Sigmoid colon (tissue), 7 donors: ENCODE measurements around the gene IGDCC3. TPM values are rescaled to one million over a fixed set of nuclear protein-coding genes. Genes with fewer than 3 reads are reported as not detected.

Source experiments
- DNase-seq: peaks from one replicate; pipeline ENCODE4 v3.0.0-alpha.2; 2019
- H3K27ac ChIP-seq, 4 donors: fragments of 200-600 bp; sonication (generic); one replicate each; pipeline ENCODE4 v1.5.1; 2016 to 2019; ENCODE audit warnings: mild to moderate bottlenecking in 1 of 4
- H3K27me3 ChIP-seq, 3 donors: fragments of 200-600 bp; sonication (generic); one replicate each; pipeline ENCODE4 v1.5.1; 2019; ENCODE audit warnings: mild to moderate bottlenecking in 1 of 3
- H3K36me3 ChIP-seq, 4 donors: fragments of 200-600 bp; sonication (generic); one replicate each; pipeline ENCODE4 v1.5.1; 2016 to 2019
- H3K4me1 ChIP-seq, 4 donors: fragments of 200-600 bp; sonication (generic); one replicate each; pipeline ENCODE4 v1.5.1; 2017 to 2019
- H3K4me3 ChIP-seq, 4 donors: fragments of 200-600 bp; sonication (generic); one replicate each; pipeline ENCODE4 v1.5.1; 2017 to 2019; ENCODE audit warnings: mild to moderate bottlenecking in 2 of 4, moderate library complexity in 1 of 4
- H3K9me3 ChIP-seq, 4 donors: fragments of 200-600 bp in 3 of 4; sonication (generic) in 3 of 4; one replicate each; pipeline versions ENCODE4 v1.5.1 to v1.6.1; 2013 to 2019
- EP300 ChIP-seq, 4 donors: sonication (generic); formaldehyde crosslinking; IDR thresholded peaks; one replicate each; pipeline ENCODE4 v1.6.1; 2017; ENCODE audit warnings: antibody characterized with exemption in 4 of 4
- POLR2A ChIP-seq, 2 donors: fragments of 450-650 bp; IDR thresholded peaks; one replicate each; pipeline ENCODE4 v1.6.1; 2016; ENCODE audit warnings: antibody characterized with exemption in 2 of 2, mild to moderate bottlenecking in 2 of 2, moderate library complexity in 2 of 2
- POLR2AphosphoS5 ChIP-seq, 4 donors: sonication (generic); formaldehyde crosslinking; IDR thresholded peaks; one replicate each; pipeline ENCODE4 v1.6.1; 2017; ENCODE audit warnings: antibody characterized with exemption in 4 of 4
- WGBS, 2 donors: extraction: QIAGEN DNeasy Blood & Tissue Kit; methylation state at CpG; one replicate each; pipeline ENCODE4 v1.1.7; 2013; 5-methylcytosine and 5-hydroxymethylcytosine counted together
- intact Hi-C: fragments of 100-400 bp; cut with DNase I; formaldehyde crosslinking; loops from one replicate; pipeline ENCODE4 v1.15.1; 2023
- polyA plus RNA-seq, 3 donors: library from polyadenylated mRNA; stranded (reverse); fragments of 200-250 nt; gene quantifications; one replicate each; pipeline ENCODE4 v1.2.3, GENCODE V29; 2013
- total RNA-seq, 4 donors: library from RNA; depleted of rRNA; stranded (reverse); fragments of >200 nt; gene quantifications; one replicate each; pipeline ENCODE4 v1.1.0, GENCODE V29; 2016
- TF ChIP-seq, protein P1 (sequence below), 4 experiments: fragments of 450-650 bp in 3 of 4; fragments of 200-600 bp in 1 of 4; IDR thresholded peaks; one replicate each; pipeline ENCODE4 v1.5.1; 2016 to 2019; ENCODE audit warnings: antibody characterized with exemption in 4 of 4, mild to moderate bottlenecking in 3 of 4, moderate library complexity in 2 of 4
- donor health status: healthy with polysubstance abuse.
- donor health status: Bipolar disorder and iron deficiency.
- donor health status: healthy.

IGDCC3 gene
- total and polyA plus RNA-seq, 7 donors, result under 0.01 to 0.55 (median 0.12) TPM; not detected in 2

DNA sequence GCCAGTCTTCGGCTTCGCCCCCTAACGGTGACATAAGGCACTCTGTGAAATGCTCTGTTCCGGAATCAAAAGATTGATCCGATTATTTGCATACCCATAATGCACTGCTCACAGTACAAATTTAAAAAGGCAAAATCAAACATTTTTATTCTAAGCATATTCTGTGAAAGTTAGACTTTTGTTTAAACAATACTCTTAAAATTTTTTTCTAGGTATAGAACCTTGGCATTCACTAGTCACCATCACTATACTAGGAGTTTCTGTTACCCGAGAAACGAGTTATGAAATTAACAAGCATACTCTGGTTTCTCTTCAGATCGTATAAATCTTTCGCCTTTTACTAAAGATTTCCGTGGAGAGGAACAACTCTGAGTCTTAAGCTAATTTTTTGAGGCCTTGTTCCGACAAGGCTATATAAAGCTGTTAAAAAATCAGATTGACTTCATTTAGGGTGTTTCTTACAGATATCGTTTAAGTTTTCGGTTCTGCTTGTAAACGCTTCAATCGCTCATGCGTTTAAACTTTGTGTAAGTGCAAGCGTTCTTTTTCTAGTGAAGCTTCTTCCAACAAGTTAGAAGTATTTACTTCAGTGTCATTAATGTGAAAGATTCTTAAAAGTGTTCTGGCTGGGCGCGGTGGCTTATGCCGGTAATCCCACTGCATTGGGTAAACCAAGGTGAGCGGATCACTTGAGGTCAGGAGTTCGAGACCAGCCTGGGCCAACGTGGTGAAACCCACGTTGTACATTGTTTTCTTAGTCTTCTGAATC, 73.2 kb downstream of the IGDCC3 start, which contains the start of gene RNU5B-1:
Gene RNU5B-1, plus strand, starts transcription at position 297 of the 769 bp plus-strand sequence.
- H3K9me3 ChIP-seq, result no peaks in the 10 kb centered on the region
- no peaks in the 10 kb centered on the region for H3K36me3 ChIP-seq
- H3K27ac ChIP-seq, result peak within 1 kb of the TSS; percentile 88 to 93 (median 90)
- no peaks in the 10 kb centered on the region for H3K27me3 ChIP-seq
- peak within 1 kb of the TSS; percentile 37 to 57 (median 54) for H3K4me3 ChIP-seq
- WGBS, 2 donors, result 0 to 1% methylated on average over 24 of the region's 24 CpGs
- intact Hi-C loops, result no loop called here
- peaks cover 0 to 19% (median 15%) of the 10 kb centered on the region in 4 donors for H3K4me1 ChIP-seq
- peak; percentile 88 for DNase-seq
- TF ChIP-seq EP300 (IDR thresholded peaks at IDR 0.05), result peak in 3 of 4 donors; percentile 2 to 56 (median 28)
- TF ChIP-seq POLR2AphosphoS5 (IDR thresholded peaks at IDR 0.05), result peak; percentile 97 to 100 (median 100)
- TF ChIP-seq, protein P1, sequence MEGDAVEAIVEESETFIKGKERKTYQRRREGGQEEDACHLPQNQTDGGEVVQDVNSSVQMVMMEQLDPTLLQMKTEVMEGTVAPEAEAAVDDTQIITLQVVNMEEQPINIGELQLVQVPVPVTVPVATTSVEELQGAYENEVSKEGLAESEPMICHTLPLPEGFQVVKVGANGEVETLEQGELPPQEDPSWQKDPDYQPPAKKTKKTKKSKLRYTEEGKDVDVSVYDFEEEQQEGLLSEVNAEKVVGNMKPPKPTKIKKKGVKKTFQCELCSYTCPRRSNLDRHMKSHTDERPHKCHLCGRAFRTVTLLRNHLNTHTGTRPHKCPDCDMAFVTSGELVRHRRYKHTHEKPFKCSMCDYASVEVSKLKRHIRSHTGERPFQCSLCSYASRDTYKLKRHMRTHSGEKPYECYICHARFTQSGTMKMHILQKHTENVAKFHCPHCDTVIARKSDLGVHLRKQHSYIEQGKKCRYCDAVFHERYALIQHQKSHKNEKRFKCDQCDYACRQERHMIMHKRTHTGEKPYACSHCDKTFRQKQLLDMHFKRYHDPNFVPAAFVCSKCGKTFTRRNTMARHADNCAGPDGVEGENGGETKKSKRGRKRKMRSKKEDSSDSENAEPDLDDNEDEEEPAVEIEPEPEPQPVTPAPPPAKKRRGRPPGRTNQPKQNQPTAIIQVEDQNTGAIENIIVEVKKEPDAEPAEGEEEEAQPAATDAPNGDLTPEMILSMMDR (IDR thresholded peaks at IDR 0.05), result no peak
- peak; percentile 98 to 99 for TF ChIP-seq POLR2A (IDR thresholded peaks at IDR 0.05)

DNA sequence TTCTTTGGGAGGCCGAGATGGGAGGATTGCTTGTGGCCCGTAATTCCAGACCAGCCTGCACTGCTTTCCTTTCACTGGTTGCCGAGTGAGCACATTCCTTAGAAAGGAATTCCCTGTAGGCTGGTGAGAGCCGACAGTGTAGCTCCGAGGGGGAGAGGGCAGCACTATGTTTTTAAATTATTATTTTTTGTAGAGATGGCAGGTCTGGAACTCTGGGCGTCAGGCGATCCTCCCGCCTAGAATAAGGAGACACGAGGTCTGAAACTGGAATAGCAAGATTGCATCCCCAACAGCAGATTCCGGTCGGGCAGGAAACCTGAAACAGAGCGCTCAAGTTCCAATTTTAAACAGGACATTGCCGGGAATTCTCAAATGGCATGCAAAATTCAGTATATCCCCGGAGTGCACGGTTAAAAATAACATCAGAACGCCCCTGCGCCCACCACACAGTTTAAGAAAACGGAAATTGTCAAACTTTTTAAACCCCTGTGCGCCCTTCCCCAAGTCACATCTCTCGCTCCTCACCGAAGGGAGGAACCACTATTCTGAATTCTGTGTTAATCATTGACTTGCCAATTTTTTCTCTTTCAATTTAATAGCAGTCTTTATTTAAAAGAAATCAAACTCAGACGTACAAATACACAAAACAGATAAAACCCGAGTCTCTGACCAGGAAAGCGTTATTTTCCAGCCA, 74.0 kb downstream of the IGDCC3 start:
- intact Hi-C loops, result no loop called here
- 1 to 4% methylated on average over 24 of the region's 24 CpGs for WGBS, 2 donors
- no peaks in the 10 kb centered on the region for H3K36me3 ChIP-seq
- no peaks in the 10 kb centered on the region for H3K27me3 ChIP-seq
- peak overlapping the region; percentile 37 to 57 (median 54) for H3K4me3 ChIP-seq
- H3K27ac ChIP-seq, result peak overlapping the region; percentile 88 to 93 (median 90)
- peak; percentile 81 for DNase-seq
- H3K4me1 ChIP-seq, result peaks cover 0 to 19% (median 15%) of the 10 kb centered on the region in 4 donors
- TF ChIP-seq POLR2AphosphoS5 (IDR thresholded peaks at IDR 0.05), result no peak
- TF ChIP-seq, protein P1 (IDR thresholded peaks at IDR 0.05), result peak; percentile 66 to 93 (median 82)
- no peaks in the 10 kb centered on the region for H3K9me3 ChIP-seq

DNA sequence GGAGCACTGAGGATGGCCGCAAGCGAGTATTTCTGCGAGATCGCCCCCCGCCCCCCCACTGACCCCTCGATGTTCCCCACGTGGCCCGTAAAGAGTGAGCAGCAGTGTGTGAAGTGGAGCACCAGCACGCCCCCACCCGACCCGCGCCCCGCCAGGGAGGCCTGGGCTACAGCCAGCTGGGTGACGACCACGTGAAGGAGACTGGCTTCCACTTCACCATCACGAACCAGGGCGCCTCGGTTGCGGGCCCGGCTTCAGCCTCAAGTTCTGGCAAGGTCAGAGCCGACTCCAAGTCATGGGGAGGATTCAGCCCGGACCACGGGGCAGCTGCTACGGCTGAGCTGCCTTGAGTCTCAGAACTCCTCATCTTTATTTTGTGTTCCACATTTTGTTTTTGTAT, 75.7 kb downstream of the IGDCC3 start:
- no peak for TF ChIP-seq EP300 (IDR thresholded peaks at IDR 0.05)
- TF ChIP-seq POLR2A (IDR thresholded peaks at IDR 0.05), result no peak
- TF ChIP-seq, protein P1 (IDR thresholded peaks at IDR 0.05), result no peak
- no peak for TF ChIP-seq POLR2AphosphoS5 (IDR thresholded peaks at IDR 0.05)
- Histone ChIP-seq H3K36me3 (no peaks in the 10 kb centered on the region), H3K4me1 (peaks cover 0 to 27% (median 17%) of the 10 kb centered on the region in 4 donors), H3K4me3 (no peak overlapping the region), H3K9me3 (no peaks in the 10 kb centered on the region), H3K27ac (no peak overlapping the region), H3K27me3 (no peaks in the 10 kb centered on the region)
- 83 to 84% methylated on average over 24 of the region's 24 CpGs for WGBS, 2 donors
- intact Hi-C loops, result no loop called here
- no peak for DNase-seq

DNA sequence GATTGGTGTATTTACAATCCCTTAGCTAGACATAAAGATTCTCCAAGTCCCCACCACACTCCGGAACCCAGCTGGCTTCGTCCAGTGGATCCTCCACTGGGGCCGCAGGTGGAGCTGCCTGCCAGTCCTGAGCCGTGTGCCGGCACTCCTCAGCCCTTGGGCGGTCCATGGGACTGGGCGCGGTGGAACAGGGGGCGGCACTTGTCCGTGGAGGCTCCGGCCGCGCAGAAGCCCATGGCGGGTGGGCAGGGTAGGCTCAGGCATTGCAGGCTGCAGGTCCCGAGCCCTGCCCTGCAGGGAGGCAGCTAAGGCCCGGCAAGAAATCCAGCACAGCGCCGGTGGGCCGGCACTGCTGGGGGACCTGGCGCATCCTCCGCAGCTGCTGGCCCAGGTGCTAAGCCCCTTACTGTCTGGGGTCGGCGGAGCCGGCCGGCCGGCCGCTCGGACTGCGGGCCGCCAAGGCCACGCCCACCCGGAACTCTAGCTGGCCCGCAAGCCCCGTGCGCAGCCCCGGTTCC, 76.8 kb downstream of the IGDCC3 start:
- Histone ChIP-seq H3K4me3 (no peak overlapping the region), H3K9me3 (no peaks in the 10 kb centered on the region), H3K4me1 (peaks cover 0 to 38% (median 24%) of the 10 kb centered on the region in 4 donors), H3K27ac (no peak overlapping the region), H3K36me3 (no peaks in the 10 kb centered on the region), H3K27me3 (no peaks in the 10 kb centered on the region)
- TF ChIP-seq EP300 (IDR thresholded peaks at IDR 0.05) (no peak), POLR2A (IDR thresholded peaks at IDR 0.05) (no peak), POLR2AphosphoS5 (IDR thresholded peaks at IDR 0.05) (no peak)
- TF ChIP-seq, protein P1 (IDR thresholded peaks at IDR 0.05), result no peak
- WGBS, 2 donors, result 94% methylated on average over 36 of the region's 36 CpGs
- intact Hi-C loops, result no loop called here
- DNase-seq, result no peak
